Measurements from ENCODE around the gene ATP8A2. TPM values are rescaled to one million over a fixed set of nuclear protein-coding genes. Genes with fewer than 3 reads are reported as not detected.

The ATP8A2 gene
- total and polyA plus RNA-seq, 4 donors = 0.13 to 0.29 (median 0.24) TPM; not detected in 1

- no peak overlapping the region for H3K4me3 ChIP-seq (ENCODE audit: low read length in 2 of 2)
- H3K4me1 ChIP-seq (ENCODE audit: control insufficient read depth in 1 of 2, insufficient read depth in 2 of 2, low read length in 2 of 2) = no peaks in the 10 kb centered on the region
- 47 to 60% methylated on average over 3 of the region's 3 CpGs for WGBS, 2 donors
- intact Hi-C loops (cut with DNase I) = no loop called here
- no peak for DNase-seq
- no peaks in the 10 kb centered on the region for H3K27me3 ChIP-seq (ENCODE audit: control insufficient read depth in 1 of 2, insufficient read depth in 2 of 2, low read length in 1 of 2)
- no peaks in the 10 kb centered on the region for H3K9me3 ChIP-seq (ENCODE audit: control insufficient read depth, low read length)
- no peak overlapping the region for H3K27ac ChIP-seq (ENCODE audit: low read depth in 1 of 2, low read length in 2 of 2)
- no peak for ATAC-seq (ENCODE audit: low FRiP score)
- no peaks in the 10 kb centered on the region for H3K36me3 ChIP-seq (ENCODE audit: control insufficient read depth in 1 of 2, insufficient read depth in 2 of 2, low read length in 1 of 2)
These were observed 427.2 kb downstream of the ATP8A2 start for GRCh38 chr13:25798998-25799397.

DNA sequence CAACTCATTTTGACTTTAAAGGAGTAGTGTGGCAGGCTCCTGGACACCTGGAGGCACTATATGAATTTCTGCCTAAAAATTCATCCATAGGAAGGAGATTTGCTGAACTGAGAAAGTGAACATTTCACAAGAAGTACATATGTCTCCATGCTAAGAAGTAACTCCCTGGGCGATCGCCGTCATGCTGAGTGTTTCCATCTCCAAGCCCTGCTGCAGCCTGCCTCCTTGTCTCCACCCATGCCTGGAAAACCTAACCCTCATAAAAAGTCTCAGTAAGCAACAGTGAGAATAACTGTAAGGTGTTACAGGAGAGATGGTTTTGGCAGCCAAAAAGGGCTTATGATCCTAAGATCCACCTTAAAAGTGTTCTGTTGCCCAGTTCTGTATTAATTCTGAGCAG, 428.7 kb downstream of the ATP8A2 start:
- intact Hi-C loops (cut with DNase I) = no loop called here
- no peaks in the 10 kb centered on the region for H3K27me3 ChIP-seq (ENCODE audit: control insufficient read depth in 1 of 2, insufficient read depth in 2 of 2, low read length in 1 of 2)
- no peak for DNase-seq
- H3K4me3 ChIP-seq (ENCODE audit: low read length in 2 of 2) = no peak overlapping the region
- no peak overlapping the region for H3K27ac ChIP-seq (ENCODE audit: low read depth in 1 of 2, low read length in 2 of 2)
- H3K36me3 ChIP-seq (ENCODE audit: control insufficient read depth in 1 of 2, insufficient read depth in 2 of 2, low read length in 1 of 2) = no peaks in the 10 kb centered on the region
- H3K9me3 ChIP-seq (ENCODE audit: control insufficient read depth, low read length) = no peaks in the 10 kb centered on the region
- H3K4me1 ChIP-seq (ENCODE audit: control insufficient read depth in 1 of 2, insufficient read depth in 2 of 2, low read length in 2 of 2) = no peaks in the 10 kb centered on the region
- WGBS, 2 donors = 92 to 93% methylated on average over 3 of the region's 3 CpGs
- no peak for ATAC-seq (ENCODE audit: low FRiP score)

GRCh38 chr13:25802579-25802978, 430.8 kb downstream of the ATP8A2 start:
- Histone ChIP-seq H3K27me3 (ENCODE audit: control insufficient read depth in 1 of 2, insufficient read depth in 2 of 2, low read length in 1 of 2) (no peaks in the 10 kb centered on the region), H3K36me3 (ENCODE audit: control insufficient read depth in 1 of 2, insufficient read depth in 2 of 2, low read length in 1 of 2) (no peaks in the 10 kb centered on the region), H3K4me1 (ENCODE audit: control insufficient read depth in 1 of 2, insufficient read depth in 2 of 2, low read length in 2 of 2) (no peaks in the 10 kb centered on the region), H3K27ac (ENCODE audit: low read depth in 1 of 2, low read length in 2 of 2) (no peak overlapping the region), H3K9me3 (ENCODE audit: control insufficient read depth, low read length) (no peaks in the 10 kb centered on the region), H3K4me3 (ENCODE audit: low read length in 2 of 2) (no peak overlapping the region)
- 76% methylated on average over 3 of the region's 3 CpGs for WGBS, 2 donors
- intact Hi-C loops (cut with DNase I) = no loop called here
- no peak for DNase-seq
- no peak for ATAC-seq (ENCODE audit: low FRiP score)

GRCh38 chr13:25803641-25804040, 431.9 kb downstream of the ATP8A2 start:
- Histone ChIP-seq H3K27ac (ENCODE audit: low read depth in 1 of 2, low read length in 2 of 2) (no peak overlapping the region), H3K4me3 (ENCODE audit: low read length in 2 of 2) (no peak overlapping the region), H3K27me3 (ENCODE audit: control insufficient read depth in 1 of 2, insufficient read depth in 2 of 2, low read length in 1 of 2) (no peaks in the 10 kb centered on the region), H3K4me1 (ENCODE audit: control insufficient read depth in 1 of 2, insufficient read depth in 2 of 2, low read length in 2 of 2) (no peaks in the 10 kb centered on the region), H3K9me3 (ENCODE audit: control insufficient read depth, low read length) (no peaks in the 10 kb centered on the region), H3K36me3 (ENCODE audit: control insufficient read depth in 1 of 2, insufficient read depth in 2 of 2, low read length in 1 of 2) (no peaks in the 10 kb centered on the region)
- 56 to 69% methylated on average over 3 of the region's 3 CpGs for WGBS, 2 donors
- DNase-seq = no peak
- no peak for ATAC-seq (ENCODE audit: low FRiP score)
- intact Hi-C loops (cut with DNase I) = no loop called here

DNA sequence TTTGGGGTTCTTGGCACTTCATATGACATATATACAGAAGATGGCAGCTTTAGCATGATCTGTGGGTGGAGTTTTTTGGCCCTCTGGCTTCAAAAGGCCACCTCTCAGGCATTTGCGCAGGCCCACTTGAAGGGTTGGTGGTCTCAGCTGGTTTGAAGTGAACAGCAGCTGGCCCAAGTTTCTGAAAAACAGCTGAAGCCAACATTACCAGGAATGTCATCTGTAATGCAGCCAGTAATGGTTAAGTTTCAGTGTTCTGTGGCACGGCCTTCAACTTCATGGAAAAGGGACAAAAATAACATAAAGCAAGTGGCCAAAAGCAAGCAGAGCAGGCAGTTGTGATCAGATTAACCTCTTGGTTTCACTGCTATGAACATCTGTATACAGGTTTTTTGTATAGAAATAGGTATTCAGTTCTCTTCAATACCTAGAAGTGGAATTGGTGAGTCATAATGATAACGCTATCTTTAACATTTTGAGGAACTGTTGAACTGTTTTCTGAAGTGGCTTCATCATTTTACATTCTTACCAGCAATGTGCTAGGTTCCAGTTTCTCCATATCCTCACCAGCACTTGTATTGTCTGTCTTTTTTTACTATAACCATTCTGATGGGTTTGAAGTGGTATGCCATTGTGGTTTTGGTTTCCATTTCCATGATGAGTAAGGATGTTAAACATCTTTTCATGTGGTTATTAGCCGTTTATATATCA, 434.6 kb downstream of the ATP8A2 start:
- ATAC-seq (ENCODE audit: low FRiP score) = no peak

DNA sequence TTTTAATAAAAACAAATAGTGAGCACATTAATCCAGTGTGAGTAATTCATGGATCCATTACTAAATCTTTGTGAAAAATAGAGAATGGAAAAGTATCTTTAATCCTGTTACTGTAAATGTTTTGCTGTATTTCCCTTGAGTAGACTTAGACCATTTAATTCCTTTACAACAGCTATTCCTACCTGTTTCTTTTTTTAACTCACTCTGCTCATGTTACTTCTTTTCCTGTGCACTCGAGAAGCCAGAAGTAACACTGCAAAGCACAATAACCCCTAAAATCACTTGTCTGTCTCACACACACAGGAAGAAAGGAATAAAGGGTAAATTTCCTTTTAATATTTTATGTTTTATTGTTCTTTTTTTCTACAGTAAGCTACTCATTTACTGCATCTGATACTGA, 435.8 kb downstream of the ATP8A2 start:
- peaks cover 2% of the 10 kb centered on the region for H3K9me3 ChIP-seq (ENCODE audit: control insufficient read depth, low read length)
- H3K27ac ChIP-seq (ENCODE audit: low read depth in 1 of 2, low read length in 2 of 2) = no peak overlapping the region
- no peaks in the 10 kb centered on the region for H3K36me3 ChIP-seq (ENCODE audit: control insufficient read depth in 1 of 2, insufficient read depth in 2 of 2, low read length in 1 of 2)
- DNase-seq (no peak), ATAC-seq (ENCODE audit: low FRiP score) (no peak)
- intact Hi-C loops (cut with DNase I) = no loop called here
- no peaks in the 10 kb centered on the region for H3K4me1 ChIP-seq (ENCODE audit: control insufficient read depth in 1 of 2, insufficient read depth in 2 of 2, low read length in 2 of 2)
- H3K4me3 ChIP-seq (ENCODE audit: low read length in 2 of 2) = no peak overlapping the region
- WGBS, 2 donors = 82 to 85% methylated on average over 1 of the region's 1 CpG
- no peaks in the 10 kb centered on the region for H3K27me3 ChIP-seq (ENCODE audit: control insufficient read depth in 1 of 2, insufficient read depth in 2 of 2, low read length in 1 of 2)

More for the DNA sequence above, 434.6 kb downstream of the ATP8A2 start:
- Histone ChIP-seq H3K36me3 (ENCODE audit: control insufficient read depth in 1 of 2, insufficient read depth in 2 of 2, low read length in 1 of 2) (no peaks in the 10 kb centered on the region), H3K4me3 (ENCODE audit: low read length in 2 of 2) (no peak overlapping the region), H3K9me3 (ENCODE audit: control insufficient read depth, low read length) (no peaks in the 10 kb centered on the region), H3K4me1 (ENCODE audit: control insufficient read depth in 1 of 2, insufficient read depth in 2 of 2, low read length in 2 of 2) (no peaks in the 10 kb centered on the region), H3K27ac (ENCODE audit: low read depth in 1 of 2, low read length in 2 of 2) (no peak overlapping the region), H3K27me3 (ENCODE audit: control insufficient read depth in 1 of 2, insufficient read depth in 2 of 2, low read length in 1 of 2) (no peaks in the 10 kb centered on the region)
- WGBS, 2 donors = 43 to 44% methylated on average over 4 of the region's 4 CpGs
- no peak for DNase-seq
- intact Hi-C loops (cut with DNase I) = no loop called here

DNA sequence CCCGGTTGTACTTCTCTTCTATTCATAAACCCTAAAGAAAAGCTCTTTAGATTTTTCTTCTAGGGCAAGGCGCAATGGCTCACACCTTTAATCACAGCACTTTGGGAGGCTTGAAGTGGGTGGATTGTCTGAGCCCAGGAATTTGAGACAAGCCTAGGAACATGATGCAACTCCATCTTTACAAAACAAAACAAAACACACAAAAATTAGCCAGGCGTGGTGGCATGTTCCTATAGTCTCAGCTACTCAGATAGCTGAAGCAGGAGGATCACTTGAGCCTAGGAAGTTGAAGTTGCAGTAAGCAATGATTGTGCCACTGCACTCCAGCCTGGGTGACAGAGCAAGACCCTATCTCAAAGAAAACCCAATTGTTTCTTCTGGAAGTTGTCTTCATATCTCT, 439.7 kb downstream of the ATP8A2 start:
- WGBS, 2 donors = 76 to 84% methylated on average over 3 of the region's 3 CpGs
- H3K9me3 ChIP-seq (ENCODE audit: control insufficient read depth, low read length) = peaks cover 2% of the 10 kb centered on the region
- no peaks in the 10 kb centered on the region for H3K27me3 ChIP-seq (ENCODE audit: control insufficient read depth in 1 of 2, insufficient read depth in 2 of 2, low read length in 1 of 2)
- intact Hi-C loops (cut with DNase I) = no loop called here
- no peaks in the 10 kb centered on the region for H3K36me3 ChIP-seq (ENCODE audit: control insufficient read depth in 1 of 2, insufficient read depth in 2 of 2, low read length in 1 of 2)
- no peak overlapping the region for H3K27ac ChIP-seq (ENCODE audit: low read depth in 1 of 2, low read length in 2 of 2)
- no peak overlapping the region for H3K4me3 ChIP-seq (ENCODE audit: low read length in 2 of 2)
- DNase-seq (no peak), ATAC-seq (ENCODE audit: low FRiP score) (no peak)
- H3K4me1 ChIP-seq (ENCODE audit: control insufficient read depth in 1 of 2, insufficient read depth in 2 of 2, low read length in 2 of 2) = no peaks in the 10 kb centered on the region

DNA sequence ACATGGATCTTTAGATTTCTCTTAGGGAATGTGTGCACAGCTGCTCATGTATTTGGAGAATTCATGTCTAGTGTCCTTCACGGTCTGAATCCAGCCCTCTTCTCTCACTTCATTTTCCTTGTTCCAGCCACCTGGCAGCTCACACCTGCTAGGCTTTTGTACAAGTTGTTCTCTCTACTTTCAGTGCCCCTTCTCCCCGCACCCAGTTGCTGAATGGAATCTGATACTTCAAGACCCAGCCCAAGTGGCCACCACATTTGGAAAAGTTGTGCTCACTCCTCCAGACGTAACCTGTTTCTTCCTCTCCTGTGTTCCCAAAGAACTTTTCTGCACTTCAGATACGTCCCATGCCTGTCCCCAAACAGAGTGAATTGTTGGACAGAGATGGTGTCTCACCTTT, 444.5 kb downstream of the ATP8A2 start:
- no peak overlapping the region for H3K27ac ChIP-seq (ENCODE audit: low read depth in 1 of 2, low read length in 2 of 2)
- no peak overlapping the region for H3K4me3 ChIP-seq (ENCODE audit: low read length in 2 of 2)
- ATAC-seq (ENCODE audit: low FRiP score) (no peak), DNase-seq (no peak)
- H3K9me3 ChIP-seq (ENCODE audit: control insufficient read depth, low read length) = peaks cover 2% of the 10 kb centered on the region
- intact Hi-C loops (cut with DNase I) = no loop called here
- H3K27me3 ChIP-seq (ENCODE audit: control insufficient read depth in 1 of 2, insufficient read depth in 2 of 2, low read length in 1 of 2) = no peaks in the 10 kb centered on the region
- no peaks in the 10 kb centered on the region for H3K36me3 ChIP-seq (ENCODE audit: control insufficient read depth in 1 of 2, insufficient read depth in 2 of 2, low read length in 1 of 2)
- 85 to 86% methylated on average over 4 of the region's 4 CpGs for WGBS, 2 donors
- H3K4me1 ChIP-seq (ENCODE audit: control insufficient read depth in 1 of 2, insufficient read depth in 2 of 2, low read length in 2 of 2) = no peaks in the 10 kb centered on the region

DNA sequence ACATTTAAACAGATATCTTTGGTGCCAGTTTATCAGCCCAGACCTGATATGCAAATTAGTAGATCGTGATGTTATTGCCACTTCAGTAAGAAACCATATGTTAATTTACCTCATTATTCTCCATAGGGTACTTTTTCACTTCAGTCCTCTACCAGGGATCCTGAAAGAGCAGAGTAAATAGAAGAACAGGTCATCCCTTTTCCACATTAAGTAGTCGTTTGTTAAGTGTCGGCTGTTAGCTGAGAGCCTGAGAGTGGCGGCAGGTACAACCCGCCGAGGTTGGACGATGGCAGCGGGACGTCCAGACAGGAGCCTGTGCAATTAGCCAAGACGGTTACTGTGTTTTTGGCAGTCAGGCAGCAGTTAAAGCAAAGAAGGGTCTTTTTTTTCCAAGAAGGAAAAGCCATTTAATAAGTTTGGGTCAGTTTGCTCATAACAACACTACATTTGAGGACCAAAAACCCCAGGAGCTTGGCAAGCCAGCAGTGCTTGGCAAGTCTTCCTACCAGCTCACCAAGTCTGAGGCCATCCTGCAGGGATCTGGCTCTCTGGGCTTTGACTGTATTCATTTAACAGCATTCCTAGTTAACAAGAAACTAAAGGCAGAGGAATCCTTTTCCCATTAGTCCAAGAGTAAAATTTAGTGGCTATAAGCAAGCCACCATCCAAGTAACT, 448.2 kb downstream of the ATP8A2 start:
- H3K27ac ChIP-seq (ENCODE audit: low read depth in 1 of 2, low read length in 2 of 2) = no peak overlapping the region
- H3K4me1 ChIP-seq (ENCODE audit: control insufficient read depth in 1 of 2, insufficient read depth in 2 of 2, low read length in 2 of 2) = no peaks in the 10 kb centered on the region
- intact Hi-C loops (cut with DNase I) = no loop called here
- DNase-seq (no peak), ATAC-seq (ENCODE audit: low FRiP score) (no peak)
- no peaks in the 10 kb centered on the region for H3K27me3 ChIP-seq (ENCODE audit: control insufficient read depth in 1 of 2, insufficient read depth in 2 of 2, low read length in 1 of 2)
- H3K36me3 ChIP-seq (ENCODE audit: control insufficient read depth in 1 of 2, insufficient read depth in 2 of 2, low read length in 1 of 2) = no peaks in the 10 kb centered on the region
- H3K9me3 ChIP-seq (ENCODE audit: control insufficient read depth, low read length) = no peaks in the 10 kb centered on the region
- no peak overlapping the region for H3K4me3 ChIP-seq (ENCODE audit: low read length in 2 of 2)
- WGBS, 2 donors = 22 to 23% methylated on average over 10 of the region's 10 CpGs
